Gastroesophageal sphincter (tissue), 3 donors: ENCODE results near the gene KLHL6.

Source experiments
- POLR2A ChIP-seq, 2 donors: fragments of 450-650 bp; IDR thresholded peaks; one replicate each; pipeline ENCODE4 v1.6.1; 2017; ENCODE audit warnings: antibody characterized with exemption in 2 of 2, mild to moderate bottlenecking in 2 of 2, moderate library complexity in 1 of 2
- TF ChIP-seq, protein P1 (sequence below), 4 experiments: fragments of 200-600 bp in 2 of 4; fragments of 450-650 bp in 2 of 4; sonication (generic) in 1 of 4; IDR thresholded peaks; one replicate each; pipeline ENCODE4 v1.5.1; 2017 to 2019; ENCODE audit warnings: antibody characterized with exemption in 4 of 4, mild to moderate bottlenecking in 2 of 4, moderate library complexity in 2 of 4

DNA sequence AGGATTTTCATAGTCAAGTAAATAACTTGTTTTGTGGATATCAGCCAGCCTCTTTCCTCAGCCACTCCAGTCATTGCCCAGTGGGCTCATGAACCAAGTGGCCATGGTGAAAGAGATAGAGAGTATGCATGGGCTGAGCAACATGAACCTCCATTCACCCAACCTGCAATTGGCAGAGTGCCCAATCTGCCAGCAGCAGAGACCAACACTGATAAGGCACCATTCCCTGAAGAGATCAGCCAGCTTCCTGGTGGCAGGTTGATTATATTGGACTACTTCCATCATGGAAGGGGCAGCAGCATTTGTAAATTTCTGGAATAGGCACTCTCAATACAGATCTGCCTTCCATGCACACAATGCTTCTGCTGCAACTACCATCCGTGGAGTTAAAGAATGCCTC, 116.8 kb downstream of the KLHL6 start:
- TF ChIP-seq, protein P1, sequence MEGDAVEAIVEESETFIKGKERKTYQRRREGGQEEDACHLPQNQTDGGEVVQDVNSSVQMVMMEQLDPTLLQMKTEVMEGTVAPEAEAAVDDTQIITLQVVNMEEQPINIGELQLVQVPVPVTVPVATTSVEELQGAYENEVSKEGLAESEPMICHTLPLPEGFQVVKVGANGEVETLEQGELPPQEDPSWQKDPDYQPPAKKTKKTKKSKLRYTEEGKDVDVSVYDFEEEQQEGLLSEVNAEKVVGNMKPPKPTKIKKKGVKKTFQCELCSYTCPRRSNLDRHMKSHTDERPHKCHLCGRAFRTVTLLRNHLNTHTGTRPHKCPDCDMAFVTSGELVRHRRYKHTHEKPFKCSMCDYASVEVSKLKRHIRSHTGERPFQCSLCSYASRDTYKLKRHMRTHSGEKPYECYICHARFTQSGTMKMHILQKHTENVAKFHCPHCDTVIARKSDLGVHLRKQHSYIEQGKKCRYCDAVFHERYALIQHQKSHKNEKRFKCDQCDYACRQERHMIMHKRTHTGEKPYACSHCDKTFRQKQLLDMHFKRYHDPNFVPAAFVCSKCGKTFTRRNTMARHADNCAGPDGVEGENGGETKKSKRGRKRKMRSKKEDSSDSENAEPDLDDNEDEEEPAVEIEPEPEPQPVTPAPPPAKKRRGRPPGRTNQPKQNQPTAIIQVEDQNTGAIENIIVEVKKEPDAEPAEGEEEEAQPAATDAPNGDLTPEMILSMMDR (IDR thresholded peaks at IDR 0.05) = no peak
- no peak for TF ChIP-seq POLR2A (IDR thresholded peaks at IDR 0.05)
